H1 (cell line): ENCODE measurements around the gene SLC5A11.

Experiments
- EP300 ChIP-seq, 2 experiments: IDR thresholded peaks; 1 replicate in 1 of 2; 2 replicates in 1 of 2; pipeline ENCODE4 v1.6.1; 2011 to 2012; ENCODE audit warnings: low read depth in 2 of 2, low read length in 2 of 2, mild to moderate bottlenecking in 2 of 2, borderline replicate concordance in 1 of 2, inconsistent platforms in 1 of 2, moderate library complexity in 1 of 2
- HDAC2 ChIP-seq, 2 experiments: fragments of 300-600 bp in 1 of 2; sonication (generic) in 1 of 2; IDR thresholded peaks; 2 replicates each; pipeline ENCODE4 v1.6.1; 2011 to 2012; ENCODE audit warnings: low read depth in 2 of 2, low read length in 2 of 2, mild to moderate bottlenecking in 2 of 2, moderate library complexity in 2 of 2, borderline replicate concordance in 1 of 2, inconsistent platforms in 1 of 2
- JUN ChIP-seq: IDR thresholded peaks from 2 replicates; pipeline ENCODE4 v1.6.1; 2011; ENCODE audit warnings: low read depth, mild to moderate bottlenecking, improper control_type of control experiment, low read length
- MAFK ChIP-seq: IDR thresholded peaks from 2 replicates; pipeline ENCODE4 v1.6.1; 2012; ENCODE audit warnings: low read depth, mild to moderate bottlenecking, improper control_type of control experiment, low read length
- POLR2A ChIP-seq, 2 experiments: IDR thresholded peaks; 1 replicate in 1 of 2; 2 replicates in 1 of 2; pipeline ENCODE4 v1.6.1; 2011; ENCODE audit warnings: low read depth in 2 of 2, low read length in 2 of 2, mild to moderate bottlenecking in 2 of 2; ENCODE audit errors: control extremely low read depth in 1 of 2
- RFX5 ChIP-seq: IDR thresholded peaks from 2 replicates; pipeline ENCODE4 v1.6.1; 2011; ENCODE audit warnings: low read depth, low read length, improper control_type of control experiment, borderline replicate concordance
- SIN3A ChIP-seq, 2 experiments: IDR thresholded peaks in 1 of 2; conservative IDR thresholded peaks in 1 of 2; 2 replicates each; pipeline ENCODE4 v1.6.1; 2011 to 2012; ENCODE audit warnings: low read length in 2 of 2, improper control_type of control experiment in 1 of 2, low read depth in 1 of 2, mild to moderate bottlenecking in 1 of 2
- TEAD4 ChIP-seq: IDR thresholded peaks from 2 replicates; pipeline ENCODE4 v1.6.1; 2012; ENCODE audit warnings: low read depth, low read length, inconsistent platforms, mixed read lengths
- USF2 ChIP-seq: IDR thresholded peaks from 2 replicates; pipeline ENCODE4 v1.6.1; 2011; ENCODE audit warnings: low read length, improper control_type of control experiment
- ZNF274 ChIP-seq: IDR thresholded peaks from 2 replicates; pipeline ENCODE4 v1.7.0; 2012; ENCODE audit warnings: low read length, borderline replicate concordance; ENCODE audit errors: extremely low read depth
- TF ChIP-seq, protein P1 (sequence below), 3 experiments: IDR thresholded peaks; 1 replicate in 2 of 3; 2 replicates in 1 of 3; pipeline versions ENCODE4 v1.5.1 to v1.6.1; 2011; ENCODE audit warnings: low read length in 3 of 3, mild to moderate bottlenecking in 3 of 3, inconsistent platforms in 2 of 3, low read depth in 1 of 3, moderate library complexity in 1 of 3; ENCODE audit not compliant: insufficient read depth in 1 of 3; ENCODE audit errors: control extremely low read depth in 1 of 3
- TF ChIP-seq, protein P2 (sequence below): IDR thresholded peaks from 2 replicates; pipeline ENCODE4 v1.6.1; 2012; ENCODE audit warnings: inconsistent platforms

GRCh38 chr16:24826817-24827566 lies 18.8 kb upstream of the SLC5A11 start:
- no peak for TF ChIP-seq ZNF274
- TF ChIP-seq, protein P1, sequence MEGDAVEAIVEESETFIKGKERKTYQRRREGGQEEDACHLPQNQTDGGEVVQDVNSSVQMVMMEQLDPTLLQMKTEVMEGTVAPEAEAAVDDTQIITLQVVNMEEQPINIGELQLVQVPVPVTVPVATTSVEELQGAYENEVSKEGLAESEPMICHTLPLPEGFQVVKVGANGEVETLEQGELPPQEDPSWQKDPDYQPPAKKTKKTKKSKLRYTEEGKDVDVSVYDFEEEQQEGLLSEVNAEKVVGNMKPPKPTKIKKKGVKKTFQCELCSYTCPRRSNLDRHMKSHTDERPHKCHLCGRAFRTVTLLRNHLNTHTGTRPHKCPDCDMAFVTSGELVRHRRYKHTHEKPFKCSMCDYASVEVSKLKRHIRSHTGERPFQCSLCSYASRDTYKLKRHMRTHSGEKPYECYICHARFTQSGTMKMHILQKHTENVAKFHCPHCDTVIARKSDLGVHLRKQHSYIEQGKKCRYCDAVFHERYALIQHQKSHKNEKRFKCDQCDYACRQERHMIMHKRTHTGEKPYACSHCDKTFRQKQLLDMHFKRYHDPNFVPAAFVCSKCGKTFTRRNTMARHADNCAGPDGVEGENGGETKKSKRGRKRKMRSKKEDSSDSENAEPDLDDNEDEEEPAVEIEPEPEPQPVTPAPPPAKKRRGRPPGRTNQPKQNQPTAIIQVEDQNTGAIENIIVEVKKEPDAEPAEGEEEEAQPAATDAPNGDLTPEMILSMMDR (IDR thresholded peaks at IDR 0.05; ENCODE audit: control extremely low read depth in 1 of 3, insufficient read depth in 1 of 3, low read depth in 1 of 3, low read length in 3 of 3): no peak
- no peak for TF ChIP-seq EP300 (IDR thresholded peaks at IDR 0.05; ENCODE audit: borderline replicate concordance in 1 of 2, low read depth in 2 of 2, low read length in 2 of 2)
- TF ChIP-seq, protein P2, sequence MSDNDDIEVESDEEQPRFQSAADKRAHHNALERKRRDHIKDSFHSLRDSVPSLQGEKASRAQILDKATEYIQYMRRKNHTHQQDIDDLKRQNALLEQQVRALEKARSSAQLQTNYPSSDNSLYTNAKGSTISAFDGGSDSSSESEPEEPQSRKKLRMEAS: no peak
- TF ChIP-seq JUN: no peak
- TF ChIP-seq TEAD4: no peak
- TF ChIP-seq USF2: no peak
- TF ChIP-seq MAFK: no peak
- TF ChIP-seq RFX5: no peak
- TF ChIP-seq HDAC2 (IDR thresholded peaks at IDR 0.05; ENCODE audit: borderline replicate concordance in 1 of 2, low read depth in 2 of 2, low read length in 2 of 2): no peak
- peak in 1 of 2 experiments; percentile 32; a peak in 1 of 3 replicates for TF ChIP-seq POLR2A (IDR thresholded peaks at IDR 0.05; ENCODE audit: control extremely low read depth in 1 of 2, low read depth in 2 of 2, low read length in 2 of 2)
- TF ChIP-seq SIN3A (conservative IDR thresholded peaks at IDR 0.05 in 1 of 2, IDR thresholded peaks at IDR 0.05 in 1 of 2; ENCODE audit: low read depth in 1 of 2, low read length in 2 of 2): no peak
